ENCODE data around the gene GAS2.

Gene GAS2

GRCh38 chr11:22703591-22703990 lies 37.2 kb downstream of the GAS2 start (continued):
- TF ChIP-seq ZBTB44 (tag by site-specific recombination; IDR thresholded peaks at IDR 0.05) (peak; percentile 96), HIC1 (tag by site-specific recombination; IDR thresholded peaks at IDR 0.05) (peak; percentile 18; the same call in 1 of the 2 replicates), RBAK (tag by site-specific recombination; IDR thresholded peaks at IDR 0.05) (no peak), ZNF747 (tag by site-specific recombination; IDR thresholded peaks at IDR 0.05) (no peak), GLI2 (tag by site-specific recombination; IDR thresholded peaks at IDR 0.05; ENCODE audit: borderline replicate concordance, low read depth) (peak; percentile 56; the same call in 1 of the 2 replicates), TSHZ1 (tag by site-specific recombination; IDR thresholded peaks at IDR 0.05; ENCODE audit: borderline replicate concordance) (peak; percentile 64; the same call in 1 of the 2 replicates), ZNF514 (tag by site-specific recombination; IDR thresholded peaks at IDR 0.05) (no peak), ZBTB21 (tag by site-specific recombination; IDR thresholded peaks at IDR 0.05) (no peak), ZNF521 (tag by site-specific recombination; IDR thresholded peaks at IDR 0.05) (no peak), ZNF146 (tag by site-specific recombination; IDR thresholded peaks at IDR 0.05) (no peak), ZNF629 (tag by site-specific recombination; IDR thresholded peaks at IDR 0.05) (no peak; the same call in 1 of the 2 replicates), ZNF24 (tag by site-specific recombination; IDR thresholded peaks at IDR 0.05) (peak; percentile 27)

- H3K9me3 ChIP-seq (ENCODE audit: control insufficient read depth, insufficient read depth, low read depth, low read length): no peaks in the 10 kb centered on the region
- ChIA-PET CTCF (no interaction called here), POLR2A (no interaction called here)
- H3K36me3 ChIP-seq (ENCODE audit: control insufficient read depth in 2 of 2, insufficient read depth in 1 of 2, low read length in 2 of 2): no peaks in the 10 kb centered on the region
- H3K4me1 ChIP-seq (ENCODE audit: control insufficient read depth, insufficient read depth, low read length): no peaks in the 10 kb centered on the region
- H3K4me3 ChIP-seq (ENCODE audit: low read depth, low read length): no peak overlapping the region
- no peak overlapping the region for H3K27ac ChIP-seq (ENCODE audit: extremely low read depth, low read depth, low read length)
- TF ChIP-seq ZNF362 (tag by site-specific recombination; IDR thresholded peaks at IDR 0.05): no peak
- no peak for TF ChIP-seq ZNF776 (tag by site-specific recombination; IDR thresholded peaks at IDR 0.05; ENCODE audit: borderline replicate concordance)
- no peak for TF ChIP-seq ZNF792 (tag by site-specific recombination; IDR thresholded peaks at IDR 0.05)
- no peak for TF ChIP-seq PRDM6 (tag by site-specific recombination; IDR thresholded peaks at IDR 0.05)
- TF ChIP-seq RBAK (tag by site-specific recombination; IDR thresholded peaks at IDR 0.05): no peak
- no peak for TF ChIP-seq ZSCAN4 (tag by site-specific recombination; IDR thresholded peaks at IDR 0.05)
- no peak for TF ChIP-seq PATZ1 (tag by site-specific recombination; IDR thresholded peaks at IDR 0.05)
- TF ChIP-seq ZNF416 (tag by site-specific recombination; IDR thresholded peaks at IDR 0.05): no peak
- TF ChIP-seq ZNF202 (tag by site-specific recombination; IDR thresholded peaks at IDR 0.05; ENCODE audit: borderline replicate concordance): no peak
Observed at GRCh38 chr11:22707119-22707899, 40.9 kb downstream of the GAS2 start.
